Kidney tubule cell (primary cell): ENCODE results near the gene NEK8.
"Not testable (repeated sequence)": the region's sequence is repeated elsewhere in the genome, so short reads cannot be mapped to it uniquely, and the experiment has no call there.

Source experiments
- DNase-seq: peaks from one replicate; pipeline ENCODE4 v3.0.0-alpha.2; 2018; ENCODE audit warnings: low spot score

Gene NEK8

GRCh38 chr17:28710861-28711722 lies 17.5 kb upstream of the NEK8 start:
- DNase-seq = peak; percentile 90

- no peak for DNase-seq
Observed at GRCh38 chr17:28711723-28712031, 16.9 kb upstream of the NEK8 start, which contains the start of gene PROCA1. TSS of gene PROCA1 (minus strand) at chr17:28711888. CDS start at chr17:28711660, 228 bp downstream.

GRCh38 chr17:28712032-28712704 lies 16.4 kb upstream of the NEK8 start:
- DNase-seq = no peak

- DNase-seq = no peak
Observed at GRCh38 chr17:28712705-28713415, 15.7 kb upstream of the NEK8 start.

- no peak for DNase-seq
Observed at GRCh38 chr17:28714281-28714680, 14.3 kb upstream of the NEK8 start.

- DNase-seq = no peak
Observed at GRCh38 chr17:28715217-28715616, 13.4 kb upstream of the NEK8 start.

GRCh38 chr17:28716740-28717577 lies 11.6 kb upstream of the NEK8 start:
- DNase-seq = peak; percentile 55

- DNase-seq = peak; percentile 87
Observed at GRCh38 chr17:28717578-28718332, 10.8 kb upstream of the NEK8 start, which contains the start of gene RAB34. TSS of gene RAB34 (minus strand) at chr17:28717868. CDS start at chr17:28717266, 602 bp downstream.

- DNase-seq = no peak
Observed at GRCh38 chr17:28718333-28719020, 10.1 kb upstream of the NEK8 start.

GRCh38 chr17:28719021-28719433 lies 9.6 kb upstream of the NEK8 start:
- no peak for DNase-seq

GRCh38 chr17:28720247-28720996 lies 8.2 kb upstream of the NEK8 start:
- DNase-seq = peak; percentile 43

- not testable (repeated sequence) for DNase-seq
Observed at GRCh38 chr17:28720997-28721329, 7.6 kb upstream of the NEK8 start.

- DNase-seq = no peak
Observed at GRCh38 chr17:28722417-28723158, 6.0 kb upstream of the NEK8 start.

GRCh38 chr17:28723159-28723835 lies 5.3 kb upstream of the NEK8 start:
- no peak for DNase-seq

- not testable (repeated sequence) for DNase-seq
Observed at GRCh38 chr17:28723836-28724499, 4.6 kb upstream of the NEK8 start.

- DNase-seq = no peak
Observed at GRCh38 chr17:28724500-28725165, 4.0 kb upstream of the NEK8 start.

- peak; percentile 74 for DNase-seq
Observed at GRCh38 chr17:28725166-28725659, 3.4 kb upstream of the NEK8 start.
